ENCODE data around the gene SEPTIN11.

SEPTIN11 gene

GRCh38 chr4:76926841-76927240 lies 22.7 kb upstream of the SEPTIN11 start:
- TF ChIP-seq MAX (IDR thresholded peaks at IDR 0.05) (no peak), ZBTB7A (IDR thresholded peaks at IDR 0.05; ENCODE audit: low read depth) (no peak), FOXM1 (IDR thresholded peaks at IDR 0.05; ENCODE audit: borderline replicate concordance, low read depth) (no peak), CREB1 (IDR thresholded peaks at IDR 0.05; ENCODE audit: low read depth) (no peak), USF1 (IDR thresholded peaks at IDR 0.05) (no peak), NFIC (IDR thresholded peaks at IDR 0.05) (no peak), EGR1 (IDR thresholded peaks at IDR 0.05) (no peak), EP300 (IDR thresholded peaks at IDR 0.05; ENCODE audit: borderline replicate concordance) (no peak), REST (IDR thresholded peaks at IDR 0.05; ENCODE audit: low read depth) (no peak), YY1 (IDR thresholded peaks at IDR 0.05; ENCODE audit: low read depth) (no peak), TCF12 (IDR thresholded peaks at IDR 0.05; ENCODE audit: low read depth) (no peak), TAF1 (IDR thresholded peaks at IDR 0.05; ENCODE audit: low read depth) (no peak), TEAD4 (IDR thresholded peaks at IDR 0.05) (no peak), RAD21 (IDR thresholded peaks at IDR 0.05; ENCODE audit: low read depth) (no peak), CEBPB (IDR thresholded peaks at IDR 0.05) (no peak)

- TF ChIP-seq EGR1 (IDR thresholded peaks at IDR 0.05), result no peak
- TF ChIP-seq MAX (IDR thresholded peaks at IDR 0.05), result no peak
- TF ChIP-seq USF1 (IDR thresholded peaks at IDR 0.05), result no peak
- no peak for TF ChIP-seq YY1 (IDR thresholded peaks at IDR 0.05; ENCODE audit: low read depth)
- TF ChIP-seq NFIC (IDR thresholded peaks at IDR 0.05), result no peak
- TF ChIP-seq CEBPB (IDR thresholded peaks at IDR 0.05), result no peak
- TF ChIP-seq TCF12 (IDR thresholded peaks at IDR 0.05; ENCODE audit: low read depth), result no peak
- TF ChIP-seq TEAD4 (IDR thresholded peaks at IDR 0.05), result no peak
- no peak for TF ChIP-seq REST (IDR thresholded peaks at IDR 0.05; ENCODE audit: low read depth)
- TF ChIP-seq TAF1 (IDR thresholded peaks at IDR 0.05; ENCODE audit: low read depth), result no peak
- no peak for TF ChIP-seq ZBTB7A (IDR thresholded peaks at IDR 0.05; ENCODE audit: low read depth)
Observed at GRCh38 chr4:76930685-76931084, 18.9 kb upstream of the SEPTIN11 start.

- TF ChIP-seq CREB1 (IDR thresholded peaks at IDR 0.05; ENCODE audit: low read depth) (no peak), REST (IDR thresholded peaks at IDR 0.05; ENCODE audit: low read depth) (no peak), TAF1 (IDR thresholded peaks at IDR 0.05; ENCODE audit: low read depth) (no peak), EP300 (IDR thresholded peaks at IDR 0.05; ENCODE audit: borderline replicate concordance) (no peak), TEAD4 (IDR thresholded peaks at IDR 0.05) (no peak)
Observed at GRCh38 chr4:76931087-76931486, 18.5 kb upstream of the SEPTIN11 start.

- TF ChIP-seq CEBPB (IDR thresholded peaks at IDR 0.05) (no peak), FOXM1 (IDR thresholded peaks at IDR 0.05; ENCODE audit: borderline replicate concordance, low read depth) (no peak), REST (IDR thresholded peaks at IDR 0.05; ENCODE audit: low read depth) (no peak), TEAD4 (IDR thresholded peaks at IDR 0.05) (no peak), ZBTB7A (IDR thresholded peaks at IDR 0.05; ENCODE audit: low read depth) (no peak), TAF1 (IDR thresholded peaks at IDR 0.05; ENCODE audit: low read depth) (no peak), EGR1 (IDR thresholded peaks at IDR 0.05) (no peak), CREB1 (IDR thresholded peaks at IDR 0.05; ENCODE audit: low read depth) (no peak), RAD21 (IDR thresholded peaks at IDR 0.05; ENCODE audit: low read depth) (no peak), USF1 (IDR thresholded peaks at IDR 0.05) (no peak)
Observed at GRCh38 chr4:76931576-76932276, 17.8 kb upstream of the SEPTIN11 start.
